Measurements from ENCODE around the gene SCMH1. TPM values are rescaled to one million over a fixed set of nuclear protein-coding genes. Genes with fewer than 3 reads are reported as not detected.

Gene SCMH1
- polyA plus RNA-seq, 2 of the 4 experiments (the other 2 are of a cell fraction), result 11.6 to 26.7 TPM

GRCh38 chr1:41044187-41044586, 197.9 kb downstream of the SCMH1 start (continued):
- no peak for TF ChIP-seq PBX3 (IDR thresholded peaks at IDR 0.05)
- TF ChIP-seq ATOH8 (CRISPR knock-in tag; IDR thresholded peaks at IDR 0.05; ENCODE audit: low read depth), result no peak
- TF ChIP-seq FOXS1 (CRISPR knock-in tag; IDR thresholded peaks at IDR 0.05), result no peak
- TF ChIP-seq SREBF2 (IDR thresholded peaks at IDR 0.05), result no peak
- no peak for TF ChIP-seq E2F6 (IDR thresholded peaks at IDR 0.05; ENCODE audit: borderline replicate concordance, low read depth)
- TF ChIP-seq EHMT2 (IDR thresholded peaks at IDR 0.05; ENCODE audit: low read depth), result no peak
- no peak for TF ChIP-seq CHD4 (IDR thresholded peaks at IDR 0.05; ENCODE audit: borderline replicate concordance)
- TF ChIP-seq ZSCAN20 (CRISPR knock-in tag; IDR thresholded peaks at IDR 0.05), result no peak
- no peak for TF ChIP-seq ESRRA (IDR thresholded peaks at IDR 0.05; ENCODE audit: borderline replicate concordance, low read length)

- FAIRE-seq (no peak), DNase-seq (ENCODE audit: low read depth in 1 of 2, low spot score in 1 of 2) (no peak), ATAC-seq (peak in 1 of 2 experiments; percentile 6; a peak in 3 of 6 replicates)
- H3K27ac ChIP-seq, result no peak overlapping the region
- H3K4me2 ChIP-seq, result no peak overlapping the region
- CTCF ChIA-PET, result interaction anchor here (0.7 to 1.1 kb wide), 2 partner anchors 10 to 32 kb away, joined by 3 to 4 read pairs; no protein-coding TSS in a partner anchor
- WGBS (ENCODE audit: missing lambda C conversion rate), result 94% methylated on average over 3 of the region's 3 CpGs
- TF ChIP-seq RNF2 (IDR thresholded peaks at IDR 0.05; ENCODE audit: borderline replicate concordance, low read depth), result no peak
- TF ChIP-seq POLR2A (IDR thresholded peaks at IDR 0.05; ENCODE audit: low read length), result no peak
- no peak for TF ChIP-seq CHD2 (IDR thresholded peaks at IDR 0.05; ENCODE audit: low read length, partially characterized antibody)
- no peak for TF ChIP-seq BHLHE40 (IDR thresholded peaks at IDR 0.05; ENCODE audit: low read depth, low read length)
- TF ChIP-seq ZSCAN20 (CRISPR knock-in tag; IDR thresholded peaks at IDR 0.05), result no peak
- no peak for TF ChIP-seq ZNF302 (CRISPR knock-in tag; IDR thresholded peaks at IDR 0.05)
- TF ChIP-seq PHF8 (IDR thresholded peaks at IDR 0.05; ENCODE audit: borderline replicate concordance, low read depth), result no peak
- TF ChIP-seq HOXB5 (CRISPR knock-in tag; IDR thresholded peaks at IDR 0.05), result no peak
- no peak for TF ChIP-seq CBX8 (IDR thresholded peaks at IDR 0.05)
- TF ChIP-seq KDM1A (IDR thresholded peaks at IDR 0.05; ENCODE audit: low read depth), result no peak
- no peak for TF ChIP-seq E2F6 (IDR thresholded peaks at IDR 0.05; ENCODE audit: borderline replicate concordance, low read depth)
- no peak for TF ChIP-seq EHMT2 (IDR thresholded peaks at IDR 0.05; ENCODE audit: low read depth)
- TF ChIP-seq HOXA7 (CRISPR knock-in tag; IDR thresholded peaks at IDR 0.05), result no peak
- TF ChIP-seq SMC3 (IDR thresholded peaks at IDR 0.05), result no peak
- TF ChIP-seq ZFP36 (IDR thresholded peaks at IDR 0.05; ENCODE audit: borderline replicate concordance, partially characterized antibody), result no peak
- TF ChIP-seq SREBF2 (IDR thresholded peaks at IDR 0.05), result no peak
- no peak for TF ChIP-seq HEYL (CRISPR knock-in tag; IDR thresholded peaks at IDR 0.05)
- no peak for TF ChIP-seq CHD4 (IDR thresholded peaks at IDR 0.05; ENCODE audit: borderline replicate concordance)
- TF ChIP-seq EHF (CRISPR knock-in tag; IDR thresholded peaks at IDR 0.05), result no peak
- POLR2A ChIA-PET, result no interaction called here
- no peaks in the 10 kb centered on the region for H3K9me3 ChIP-seq
- H3K4me1 ChIP-seq, result peaks cover 9% of the 10 kb centered on the region; the same call in 2 of the 3 replicates
- H3K4me3 ChIP-seq, result no peak overlapping the region
Observed at GRCh38 chr1:41041614-41042270, 200.4 kb downstream of the SCMH1 start.
